ENCODE data around the gene GFRA1.

Gene GFRA1

GRCh38 chr10:116240157-116240950 is 32.7 kb downstream of the GFRA1 start:
- DNase-seq = no peak

GRCh38 chr10:116239229-116239628 is 33.8 kb downstream of the GFRA1 start:
- DNase-seq = no peak

- no peak for DNase-seq
Observed at GRCh38 chr10:116237970-116238369, 35.0 kb downstream of the GFRA1 start.

GRCh38 chr10:116237260-116237659 is 35.7 kb downstream of the GFRA1 start:
- no peak for DNase-seq

GRCh38 chr10:116233230-116233629 is 39.8 kb downstream of the GFRA1 start:
- DNase-seq = no peak

- no peak for DNase-seq
Observed at GRCh38 chr10:116232613-116233012, 40.4 kb downstream of the GFRA1 start.

- DNase-seq = no peak
Observed at GRCh38 chr10:116226766-116227165, 46.2 kb downstream of the GFRA1 start.

GRCh38 chr10:116226053-116226452 is 47.0 kb downstream of the GFRA1 start:
- DNase-seq = no peak

- no peak for DNase-seq
Observed at GRCh38 chr10:116223289-116223688, 49.7 kb downstream of the GFRA1 start.

GRCh38 chr10:116221053-116221452 is 52.0 kb downstream of the GFRA1 start:
- DNase-seq = no peak

- no peak for DNase-seq
Observed at GRCh38 chr10:116216676-116217075, 56.3 kb downstream of the GFRA1 start.

- no peak for DNase-seq
Observed at GRCh38 chr10:116215651-116216050, 57.4 kb downstream of the GFRA1 start.

- DNase-seq = no peak
Observed at GRCh38 chr10:116211682-116212081, 61.3 kb downstream of the GFRA1 start.

- no peak for DNase-seq
Observed at GRCh38 chr10:116210588-116211346, 62.2 kb downstream of the GFRA1 start.

GRCh38 chr10:116209781-116210180 is 63.2 kb downstream of the GFRA1 start:
- DNase-seq = no peak

- no peak for DNase-seq
Observed at GRCh38 chr10:116208956-116209567, 63.9 kb downstream of the GFRA1 start.

- no peak for DNase-seq
Observed at GRCh38 chr10:116207690-116208089, 65.3 kb downstream of the GFRA1 start.

GRCh38 chr10:116203661-116204060 is 69.3 kb downstream of the GFRA1 start:
- DNase-seq = no peak

GRCh38 chr10:116201670-116202430 is 71.2 kb downstream of the GFRA1 start:
- no peak for DNase-seq

- DNase-seq = no peak
Observed at GRCh38 chr10:116201011-116201410, 72.0 kb downstream of the GFRA1 start.

GRCh38 chr10:116198676-116199035 is 74.3 kb downstream of the GFRA1 start:
- DNase-seq = no peak

- no peak for DNase-seq
Observed at GRCh38 chr10:116197946-116198675, 74.9 kb downstream of the GFRA1 start.
